Activated CD8-positive, alpha-beta T cell treated with anti-CD3 and anti-CD28 coated beads, Interleukin-2, amount 10 ng/mL, durations not matched to agents 7 days and 5 days (primary cell): ENCODE results near the gene TUBA3E. TPM values are rescaled to one million over a fixed set of nuclear protein-coding genes. Genes with fewer than 3 reads are reported as not detected.
"Not testable (repeated sequence)": the region's sequence is repeated elsewhere in the genome, so short reads cannot be mapped to it uniquely, and the experiment has no call there.

Experiments used
- ATAC-seq: fragments of 150-1000 bp; cut with Tn5 transposase; one replicate; pipeline ENCODE4 v1.10.0; 2021; ENCODE audit warnings: moderate library complexity
- CTCF ChIA-PET: fragments of 350-600 bp; sonication (Branson Sonifier 250); formaldehyde crosslinking; loops from one replicate; lab custom pipeline; 2021; ENCODE audit warnings: antibody characterized with exemption; lab: Charles Lee
- POLR2A ChIA-PET: fragments of 350-600 bp; sonication (Branson Sonifier 250); formaldehyde crosslinking; loops from one replicate; lab custom pipeline; 2021; ENCODE audit warnings: antibody characterized with exemption; lab: Charles Lee
- DNase-seq: peaks from one replicate; pipeline ENCODE4 v3.0.0-alpha.2; 2020
- H3K27ac Mint-ChIP-seq: one replicate; pipeline ENCODE4 v1.8.0; 2021; ENCODE audit warnings: mild to moderate bottlenecking, mixed read lengths
- H3K27me3 Mint-ChIP-seq: one replicate; pipeline ENCODE4 v1.8.0; 2021; ENCODE audit warnings: low read depth, mixed read lengths
- H3K36me3 Mint-ChIP-seq: one replicate; pipeline ENCODE4 v1.8.0; 2021; ENCODE audit warnings: low read depth, mixed read lengths
- H3K4me1 Mint-ChIP-seq: one replicate; pipeline ENCODE4 v1.8.0; 2021; ENCODE audit warnings: low read depth, mixed read lengths
- H3K4me3 Mint-ChIP-seq: one replicate; pipeline ENCODE4 v1.8.0; 2021; ENCODE audit warnings: mild to moderate bottlenecking, mixed read lengths
- H3K9me3 Mint-ChIP-seq: one replicate; pipeline ENCODE4 v1.8.0; 2022; ENCODE audit warnings: mixed read lengths; ENCODE audit not compliant: insufficient read depth
- total RNA-seq, 2 experiments: library from RNA; stranded (reverse); gene quantifications; one replicate each; pipeline ENCODE4 v1.2.3, GENCODE V29; 2021

Gene TUBA3E
- total RNA-seq, 2 experiments from 2014 or later, result not detected

DNA sequence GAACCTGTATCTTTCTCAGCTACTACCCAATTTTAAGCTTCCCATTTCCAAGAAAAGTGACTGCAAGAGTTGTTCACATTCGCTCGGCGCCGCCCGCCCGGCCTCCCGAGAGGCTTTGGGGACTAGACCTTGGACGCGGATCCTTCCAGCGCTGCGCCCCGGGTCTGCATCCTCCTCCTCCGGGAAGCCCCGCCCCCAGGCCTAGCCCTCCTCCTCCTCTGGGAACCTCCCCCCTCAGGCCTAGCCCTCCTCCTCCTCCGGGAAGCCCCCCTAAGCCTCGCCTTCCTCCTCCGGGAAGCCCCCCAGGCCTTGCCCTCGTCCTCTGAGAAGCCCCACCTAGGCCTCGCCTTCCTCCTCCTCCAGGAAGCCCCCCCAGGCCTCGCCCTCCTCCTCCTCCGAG lies 29.8 kb upstream of the TUBA3E start:
- H3K4me1 Mint-ChIP-seq, DNase-seq, H3K27ac Mint-ChIP-seq, H3K4me3 Mint-ChIP-seq, H3K27me3 Mint-ChIP-seq, ATAC-seq, H3K9me3 Mint-ChIP-seq, CTCF ChIA-PET, POLR2A ChIA-PET, H3K36me3 Mint-ChIP-seq: not testable (repeated sequence)

DNA sequence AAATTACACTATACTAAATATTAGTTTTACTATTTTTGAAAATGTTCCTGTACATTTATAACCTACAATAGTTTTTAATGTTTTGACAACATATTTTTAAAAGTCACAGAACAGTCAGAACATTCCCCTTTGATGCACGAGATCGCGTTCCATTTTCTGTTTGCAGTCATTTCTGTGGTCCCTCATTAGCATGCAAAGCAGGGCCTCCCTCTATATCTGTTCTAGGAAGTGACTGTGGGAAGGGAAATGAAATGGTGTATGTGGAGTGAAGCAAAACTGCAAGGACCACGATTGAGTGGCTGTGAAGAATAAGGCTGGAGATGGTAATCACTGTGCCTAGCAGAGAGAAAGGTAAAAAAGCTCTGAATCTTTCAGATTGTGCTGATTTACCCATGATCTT lies 24.3 kb upstream of the TUBA3E start:
- CTCF ChIA-PET, ATAC-seq, H3K27ac Mint-ChIP-seq, H3K27me3 Mint-ChIP-seq, H3K4me1 Mint-ChIP-seq, H3K4me3 Mint-ChIP-seq, DNase-seq, H3K36me3 Mint-ChIP-seq, POLR2A ChIA-PET, H3K9me3 Mint-ChIP-seq: not testable (repeated sequence)

DNA sequence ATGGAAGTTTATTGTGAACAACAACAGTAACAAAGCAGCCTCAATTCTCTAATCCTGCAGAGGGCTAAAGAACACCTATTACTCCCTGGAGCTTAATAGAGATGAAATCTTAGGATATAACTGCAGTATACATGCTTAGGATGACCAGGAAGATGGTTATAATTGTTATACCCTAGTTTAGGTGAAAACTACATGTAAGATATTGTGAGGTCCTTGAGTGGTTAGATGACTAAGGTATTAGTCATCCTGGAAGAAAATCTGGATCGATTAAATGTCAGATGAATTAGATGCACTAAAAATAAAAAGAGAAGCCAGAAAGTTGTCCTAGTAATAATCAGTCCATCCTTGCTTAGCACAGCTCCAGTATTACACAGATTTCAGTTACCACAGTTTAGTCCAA lies 22.3 kb upstream of the TUBA3E start:
- H3K27ac Mint-ChIP-seq, H3K9me3 Mint-ChIP-seq, DNase-seq, H3K36me3 Mint-ChIP-seq, H3K4me3 Mint-ChIP-seq, H3K4me1 Mint-ChIP-seq, CTCF ChIA-PET, POLR2A ChIA-PET, ATAC-seq: not testable (repeated sequence)
- peaks cover 12% of the 10 kb centered on the region for H3K27me3 Mint-ChIP-seq

DNA sequence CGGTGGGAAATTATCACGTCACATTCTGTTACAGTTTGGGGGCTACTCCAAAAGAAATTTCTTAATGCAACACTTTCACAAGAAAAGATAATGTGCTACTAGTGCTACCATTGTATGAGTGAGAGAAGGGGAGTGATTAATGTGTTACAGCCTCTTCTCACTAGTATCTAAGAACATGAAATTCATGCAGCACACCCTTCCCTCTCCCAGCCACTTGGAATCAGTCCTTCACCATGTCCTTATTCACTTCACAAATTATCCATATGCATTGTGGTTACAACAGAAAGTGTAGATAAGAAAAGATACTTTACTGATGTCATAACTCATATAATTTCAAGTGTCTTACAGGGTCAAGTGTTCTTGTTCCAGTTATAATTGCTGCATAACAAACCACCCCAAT lies 20.9 kb upstream of the TUBA3E start:
- H3K4me3 Mint-ChIP-seq, ATAC-seq, DNase-seq, H3K9me3 Mint-ChIP-seq, H3K36me3 Mint-ChIP-seq, CTCF ChIA-PET, H3K27ac Mint-ChIP-seq, H3K4me1 Mint-ChIP-seq, POLR2A ChIA-PET: not testable (repeated sequence)
- H3K27me3 Mint-ChIP-seq, result peaks cover 16% of the 10 kb centered on the region

DNA sequence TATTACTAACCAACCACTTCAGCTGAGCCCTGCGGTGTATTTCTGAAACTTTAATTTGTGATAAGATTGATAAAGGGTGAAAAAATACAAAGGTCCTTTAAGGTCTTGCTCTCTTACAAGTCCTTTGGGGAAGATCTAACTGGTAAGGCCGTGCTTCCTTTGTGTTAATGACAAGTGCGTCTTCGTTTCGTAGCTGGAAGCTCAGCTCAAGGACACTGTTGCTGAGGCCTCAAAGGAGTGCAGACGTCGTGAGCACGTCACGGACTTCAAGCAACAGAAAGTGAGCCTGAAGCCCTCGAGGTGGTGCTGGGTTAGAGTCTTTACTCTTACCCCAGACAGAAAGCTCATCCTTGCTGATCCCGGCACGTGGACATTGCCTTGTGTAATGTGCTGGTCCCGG lies 8.8 kb upstream of the TUBA3E start:
- H3K36me3 Mint-ChIP-seq, H3K27me3 Mint-ChIP-seq, POLR2A ChIA-PET, CTCF ChIA-PET, H3K4me3 Mint-ChIP-seq, H3K9me3 Mint-ChIP-seq, H3K4me1 Mint-ChIP-seq, ATAC-seq, DNase-seq, H3K27ac Mint-ChIP-seq: not testable (repeated sequence)

DNA sequence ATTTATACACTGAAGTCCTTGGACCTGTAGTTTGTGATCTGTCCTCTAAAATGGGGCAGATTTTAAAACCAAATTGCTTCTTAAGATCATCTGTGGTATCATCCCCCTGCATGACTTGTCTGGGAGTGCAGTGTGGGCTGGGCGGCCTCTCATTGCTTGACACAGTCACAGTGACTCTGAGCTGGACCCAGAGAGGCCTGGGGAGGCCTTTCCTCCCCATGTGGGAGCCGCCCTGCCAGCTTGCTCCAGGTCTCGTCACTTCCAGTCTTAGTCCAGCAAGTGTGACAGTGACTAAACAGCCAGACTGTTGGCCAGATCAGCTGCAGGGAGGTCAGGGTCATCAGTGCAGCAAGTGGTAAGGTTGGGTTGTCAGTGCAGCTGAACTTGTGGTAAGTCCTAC lies 4.9 kb upstream of the TUBA3E start:
- DNase-seq, POLR2A ChIA-PET, CTCF ChIA-PET, H3K36me3 Mint-ChIP-seq, H3K27me3 Mint-ChIP-seq, H3K4me3 Mint-ChIP-seq, H3K4me1 Mint-ChIP-seq, H3K27ac Mint-ChIP-seq, ATAC-seq, H3K9me3 Mint-ChIP-seq: not testable (repeated sequence)

DNA sequence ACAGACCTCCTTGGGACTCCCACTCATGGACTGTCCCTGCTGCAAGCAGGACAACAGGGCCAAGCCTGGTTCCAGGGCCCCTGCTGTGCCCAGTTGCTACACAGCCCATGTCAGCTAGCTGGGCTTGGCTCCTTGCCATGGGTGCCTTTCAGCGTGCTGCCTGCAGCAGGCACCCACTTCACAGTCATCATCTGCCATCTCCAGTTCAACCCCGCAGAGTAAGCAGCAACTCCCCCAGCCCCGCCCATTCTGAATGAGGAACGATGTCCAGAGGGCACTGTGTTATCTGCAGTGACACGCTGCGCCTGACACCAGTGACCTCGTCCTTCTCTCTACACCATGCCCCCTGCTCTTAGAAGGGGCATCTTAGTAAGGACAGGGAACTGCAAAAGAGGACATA lies 4.3 kb upstream of the TUBA3E start:
- ATAC-seq, H3K9me3 Mint-ChIP-seq, H3K27ac Mint-ChIP-seq, H3K27me3 Mint-ChIP-seq, H3K4me1 Mint-ChIP-seq, POLR2A ChIA-PET, H3K36me3 Mint-ChIP-seq, DNase-seq, H3K4me3 Mint-ChIP-seq, CTCF ChIA-PET: not testable (repeated sequence)

DNA sequence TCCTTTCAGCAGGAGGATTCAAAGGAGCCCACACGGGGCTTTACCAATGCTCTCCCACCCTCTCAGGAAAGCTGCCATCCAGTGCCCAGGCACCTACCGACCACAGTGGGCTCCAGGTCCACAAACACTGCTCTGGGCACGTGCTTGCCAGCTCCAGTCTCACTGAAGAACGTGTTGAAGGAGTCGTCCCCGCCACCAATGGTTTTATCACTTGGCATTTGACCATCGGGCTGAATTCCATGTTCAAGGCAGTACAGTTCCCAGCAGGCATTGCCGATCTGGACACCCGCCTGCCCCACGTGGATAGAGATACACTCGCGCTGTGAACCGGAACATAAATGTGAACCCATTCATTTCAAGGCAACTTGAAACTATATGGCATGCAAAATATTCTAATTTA lies 2.2 kb downstream of the TUBA3E start:
- CTCF ChIA-PET, POLR2A ChIA-PET, H3K9me3 Mint-ChIP-seq, H3K27ac Mint-ChIP-seq, ATAC-seq, H3K36me3 Mint-ChIP-seq, H3K27me3 Mint-ChIP-seq, DNase-seq, H3K4me3 Mint-ChIP-seq: not testable (repeated sequence)
- H3K4me1 Mint-ChIP-seq, result peaks cover 11% of the 10 kb centered on the region

DNA sequence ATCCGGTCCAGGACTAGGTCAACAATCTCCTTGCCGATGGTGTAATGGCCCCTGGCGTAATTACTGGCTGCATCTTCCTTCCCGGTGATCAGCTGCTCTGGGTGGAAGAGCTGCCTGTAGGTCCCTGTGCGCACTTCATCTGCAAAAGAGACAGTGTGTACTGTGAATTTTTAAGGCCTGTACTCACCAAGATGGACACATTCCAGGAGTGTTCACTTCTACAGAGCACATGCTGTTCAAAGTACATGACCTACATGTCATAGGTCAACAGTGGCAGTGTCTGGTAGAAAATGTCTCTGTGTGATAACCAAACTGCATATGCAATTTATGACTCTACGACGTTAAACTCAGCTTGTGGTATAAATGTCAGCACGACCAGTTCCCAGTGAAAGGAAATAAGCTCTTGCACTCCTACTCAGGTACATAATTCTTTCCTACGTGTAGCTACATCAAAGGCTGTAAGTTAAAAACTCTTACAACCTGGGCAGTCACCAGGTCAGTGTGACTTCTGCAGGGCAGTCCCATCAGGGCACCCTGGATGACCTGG lies 3.1 kb downstream of the TUBA3E start:
- H3K4me3 Mint-ChIP-seq, DNase-seq, ATAC-seq, H3K36me3 Mint-ChIP-seq, H3K9me3 Mint-ChIP-seq, POLR2A ChIA-PET, H3K27ac Mint-ChIP-seq, CTCF ChIA-PET, H3K27me3 Mint-ChIP-seq: not testable (repeated sequence)
- H3K4me1 Mint-ChIP-seq, result peaks cover 13% of the 10 kb centered on the region

DNA sequence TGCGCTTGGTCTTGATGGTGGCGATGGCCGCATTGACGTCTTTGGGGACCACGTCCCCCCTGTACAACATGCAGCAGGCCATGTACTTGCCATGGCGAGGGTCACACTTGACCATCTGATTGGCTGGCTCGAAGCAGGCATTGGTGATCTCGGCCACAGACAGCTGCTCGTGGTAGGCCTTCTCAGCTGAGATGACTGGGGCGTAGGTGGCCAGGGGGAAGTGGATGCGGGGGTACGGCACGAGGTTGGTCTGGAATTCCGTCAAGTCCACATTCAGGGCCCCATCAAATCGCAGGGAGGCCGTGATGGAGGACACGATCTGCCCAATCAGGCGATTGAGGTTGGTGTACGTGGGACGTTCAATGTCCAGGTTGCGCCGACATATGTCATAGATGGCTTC lies 4.4 kb downstream of the TUBA3E start:
- H3K9me3 Mint-ChIP-seq, POLR2A ChIA-PET, H3K36me3 Mint-ChIP-seq, H3K27me3 Mint-ChIP-seq, H3K27ac Mint-ChIP-seq, ATAC-seq, CTCF ChIA-PET, DNase-seq, H3K4me3 Mint-ChIP-seq: not testable (repeated sequence)
- peaks cover 13% of the 10 kb centered on the region for H3K4me1 Mint-ChIP-seq

DNA sequence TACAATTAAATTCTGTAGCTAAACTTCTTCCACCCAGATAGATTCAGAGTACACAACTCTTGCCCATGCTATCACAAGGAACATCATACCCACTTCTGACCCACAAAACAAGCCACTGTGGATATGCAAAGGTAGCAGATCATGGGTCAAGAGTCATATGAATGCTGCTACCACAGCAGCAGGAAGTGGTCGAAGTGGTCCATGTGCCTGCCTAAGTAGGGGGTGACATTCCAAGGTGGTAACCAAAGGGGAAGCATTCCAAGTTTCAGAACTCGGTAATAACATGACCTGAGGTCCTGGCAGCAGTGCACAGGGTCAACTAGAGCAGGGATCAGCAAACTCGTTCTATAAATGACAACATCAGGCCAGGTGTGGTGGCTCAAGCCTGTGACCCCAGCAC lies 5.8 kb downstream of the TUBA3E start:
- H3K27ac Mint-ChIP-seq, ATAC-seq, DNase-seq, H3K4me3 Mint-ChIP-seq, H3K9me3 Mint-ChIP-seq, CTCF ChIA-PET, H3K27me3 Mint-ChIP-seq, H3K36me3 Mint-ChIP-seq: not testable (repeated sequence)
- POLR2A ChIA-PET, result interaction anchor here (0.6 kb wide), 1 partner anchor 22 kb away, joined by 3 read pairs; no protein-coding TSS in a partner anchor
- peaks cover 13% of the 10 kb centered on the region for H3K4me1 Mint-ChIP-seq

DNA sequence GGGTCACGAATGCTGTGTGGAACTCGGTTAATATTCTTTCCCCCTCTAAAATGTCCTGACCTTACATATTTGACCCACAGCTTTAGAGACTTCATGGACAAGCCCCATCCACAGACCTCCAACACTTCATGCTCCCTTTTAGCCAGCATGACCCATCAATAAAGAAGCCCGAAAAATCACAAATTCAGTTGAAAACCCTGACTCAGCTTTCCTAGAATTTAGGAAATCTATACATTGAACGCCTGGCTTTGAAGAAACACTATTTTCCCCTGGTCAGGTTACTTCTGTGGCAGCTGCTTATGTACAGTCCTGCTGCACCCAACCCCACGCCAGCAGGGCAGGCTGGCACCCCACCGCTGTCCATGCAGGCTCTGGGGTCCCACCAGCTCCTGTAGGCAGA lies 6.9 kb downstream of the TUBA3E start:
- H3K27ac Mint-ChIP-seq, ATAC-seq, POLR2A ChIA-PET, H3K9me3 Mint-ChIP-seq, H3K4me3 Mint-ChIP-seq, H3K27me3 Mint-ChIP-seq, CTCF ChIA-PET, DNase-seq: not testable (repeated sequence)
- Mint-ChIP-seq H3K4me1 (peaks cover 15% of the 10 kb centered on the region), H3K36me3 (peaks cover 10% of the 10 kb centered on the region)

DNA sequence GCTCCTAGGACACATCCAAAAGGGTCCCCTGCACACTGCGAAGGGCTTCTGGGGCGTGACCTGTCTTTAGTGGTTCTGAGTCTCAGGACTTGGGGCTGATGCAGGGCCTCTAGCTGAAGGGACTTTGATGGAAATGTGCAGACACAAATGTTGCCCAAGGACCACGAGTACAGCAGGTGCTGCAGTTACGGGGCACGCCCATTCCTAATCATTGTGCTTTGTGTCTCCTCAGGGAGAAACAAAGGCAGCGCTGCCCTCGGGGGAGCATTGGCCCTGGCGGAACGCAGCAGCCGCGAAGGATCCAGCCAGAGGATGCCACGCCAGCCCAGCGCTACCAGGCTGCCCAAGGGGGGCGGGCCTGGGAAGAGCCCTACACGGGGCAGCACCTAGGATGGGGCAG lies 8.0 kb downstream of the TUBA3E start:
- POLR2A ChIA-PET, result no interaction called here
- CTCF ChIA-PET, result no interaction called here
- Mint-ChIP-seq H3K27me3 (no peaks in the 10 kb centered on the region), H3K4me1 (peaks cover 17% of the 10 kb centered on the region), H3K36me3 (peaks cover 15% of the 10 kb centered on the region), H3K27ac (no peak overlapping the region), H3K9me3 (no peaks in the 10 kb centered on the region), H3K4me3 (no peak overlapping the region)
- DNase-seq, result no peak
- no peak for ATAC-seq
